ENCODE results near the gene SHOX.

Gene SHOX

GRCh38 chrX:663841-664240 lies 33.2 kb downstream of the SHOX start:
- Histone ChIP-seq H3K79me2 (ENCODE audit: insufficient read depth, low read depth) (no peaks in the 10 kb centered on the region), H4K20me1 (ENCODE audit: insufficient read depth) (no peaks in the 10 kb centered on the region), H2AFZ (ENCODE audit: low read depth) (no peak overlapping the region), H3K4me3 (IDR thresholded peaks at IDR 0.05; ENCODE audit: insufficient read depth, low read depth, low read length) (no peak overlapping the region), H3K27me3 (ENCODE audit: insufficient read depth, low read depth) (no peaks in the 10 kb centered on the region), H3K36me3 (ENCODE audit: insufficient read depth) (no peaks in the 10 kb centered on the region), H3K4me1 (ENCODE audit: low read depth, poor library complexity, severe bottlenecking) (no peaks in the 10 kb centered on the region), H3K9ac (no peak overlapping the region), H3K4me2 (no peak overlapping the region), H3K27ac (no peak overlapping the region)
- TF ChIP-seq CTCF (conservative IDR thresholded peaks at IDR 0.05; ENCODE audit: low read depth, low read length) = no peak

DNA sequence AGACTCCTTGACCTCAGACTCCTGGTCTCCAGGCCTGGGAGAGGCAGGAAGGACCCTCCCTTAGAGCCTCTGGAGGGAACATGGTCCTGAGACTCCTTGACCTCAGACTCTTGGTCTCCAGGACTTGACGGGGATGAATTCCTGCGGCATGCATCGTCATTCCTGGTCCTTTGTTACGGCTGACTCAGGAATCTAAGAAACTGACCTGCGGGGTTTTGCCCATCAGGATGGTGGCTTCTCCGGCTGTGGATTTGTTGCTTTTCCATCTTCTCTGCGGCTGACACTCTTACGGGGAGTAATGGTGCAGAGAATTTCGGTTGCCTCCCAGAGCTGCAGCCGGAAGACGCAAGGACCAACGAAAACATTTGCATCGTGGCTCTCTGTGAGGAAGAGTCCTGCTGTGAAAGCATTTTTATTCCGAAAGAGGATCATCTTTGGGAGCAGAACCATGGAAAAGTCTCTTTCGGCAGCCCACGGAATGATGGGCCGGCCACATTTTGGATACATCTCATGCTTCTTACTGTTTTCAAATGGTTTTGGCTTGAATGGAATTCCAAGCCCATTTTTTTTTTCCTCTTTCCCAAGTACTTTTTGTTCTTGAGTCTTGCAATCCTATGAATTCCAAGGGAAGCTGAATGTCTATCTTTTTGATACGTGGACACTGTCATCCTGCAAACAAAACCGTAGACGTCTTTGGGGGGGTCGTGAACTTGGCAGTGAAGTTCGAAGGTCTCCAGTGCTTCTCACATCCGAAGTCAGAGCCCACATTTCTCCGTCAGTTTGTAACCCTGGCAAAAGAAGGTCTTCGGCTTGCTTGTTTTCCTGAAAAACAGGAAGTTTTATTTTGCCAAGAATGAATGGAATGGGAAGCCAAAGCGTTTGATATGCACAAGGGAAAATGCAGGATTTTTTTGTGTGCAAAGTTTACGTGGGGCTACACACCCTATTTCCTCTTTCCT lies 36.5 kb downstream of the SHOX start:
- Histone ChIP-seq H3K9ac (no peak overlapping the region), H3K79me2 (ENCODE audit: insufficient read depth, low read depth) (no peaks in the 10 kb centered on the region), H2AFZ (ENCODE audit: low read depth) (no peak overlapping the region), H3K27me3 (ENCODE audit: insufficient read depth, low read depth) (no peaks in the 10 kb centered on the region), H3K36me3 (ENCODE audit: insufficient read depth) (no peaks in the 10 kb centered on the region), H3K4me1 (ENCODE audit: low read depth, poor library complexity, severe bottlenecking) (no peaks in the 10 kb centered on the region), H3K27ac (no peak overlapping the region), H3K4me3 (IDR thresholded peaks at IDR 0.05; ENCODE audit: insufficient read depth, low read depth, low read length) (no peak overlapping the region), H4K20me1 (ENCODE audit: insufficient read depth) (no peaks in the 10 kb centered on the region), H3K4me2 (no peak overlapping the region)
- no peak for TF ChIP-seq CTCF (conservative IDR thresholded peaks at IDR 0.05; ENCODE audit: low read depth, low read length)

GRCh38 chrX:670645-671044 lies 40.1 kb downstream of the SHOX start:
- Histone ChIP-seq H2AFZ (ENCODE audit: low read depth) (no peak overlapping the region), H3K36me3 (ENCODE audit: insufficient read depth) (no peaks in the 10 kb centered on the region), H4K20me1 (ENCODE audit: insufficient read depth) (no peaks in the 10 kb centered on the region), H3K4me1 (ENCODE audit: low read depth, poor library complexity, severe bottlenecking) (no peaks in the 10 kb centered on the region), H3K79me2 (ENCODE audit: insufficient read depth, low read depth) (no peaks in the 10 kb centered on the region), H3K27me3 (ENCODE audit: insufficient read depth, low read depth) (no peaks in the 10 kb centered on the region), H3K4me3 (IDR thresholded peaks at IDR 0.05; ENCODE audit: insufficient read depth, low read depth, low read length) (no peak overlapping the region), H3K27ac (no peak overlapping the region), H3K9ac (no peak overlapping the region), H3K4me2 (no peak overlapping the region)
- TF ChIP-seq CTCF (conservative IDR thresholded peaks at IDR 0.05; ENCODE audit: low read depth, low read length) = no peak

- no peak overlapping the region for H3K4me3 ChIP-seq (IDR thresholded peaks at IDR 0.05; ENCODE audit: insufficient read depth, low read depth, low read length)
- no peaks in the 10 kb centered on the region for H4K20me1 ChIP-seq (ENCODE audit: insufficient read depth)
- no peak overlapping the region for H3K9ac ChIP-seq
- H3K36me3 ChIP-seq (ENCODE audit: insufficient read depth) = no peaks in the 10 kb centered on the region
- H3K4me2 ChIP-seq = no peak overlapping the region
- no peaks in the 10 kb centered on the region for H3K4me1 ChIP-seq (ENCODE audit: low read depth, poor library complexity, severe bottlenecking)
- H2AFZ ChIP-seq (ENCODE audit: low read depth) = no peak overlapping the region
- TF ChIP-seq CTCF (conservative IDR thresholded peaks at IDR 0.05; ENCODE audit: low read depth, low read length) = no peak
- H3K27ac ChIP-seq = no peak overlapping the region
- H3K27me3 ChIP-seq (ENCODE audit: insufficient read depth, low read depth) = no peaks in the 10 kb centered on the region
- H3K79me2 ChIP-seq (ENCODE audit: insufficient read depth, low read depth) = no peaks in the 10 kb centered on the region
Measured at GRCh38 chrX:672931-673330, 42.3 kb downstream of the SHOX start.

Measured in KMS-11 (cell line).